Stimulated activated naive CD8-positive, alpha-beta T cell treated with anti-CD3 and anti-CD28 coated beads, Interleukin-15, amount 100 ng/mL, for 72 hours (primary cell): ENCODE data around the gene HLA-DMB.

Experiments used
- ATAC-seq: fragments of 150-1000 bp; cut with Tn5 transposase; 2 replicates; pipeline ENCODE4 v1.10.0; 2021; ENCODE audit warnings: mild to moderate bottlenecking, moderate library complexity
- DNase-seq, 2 donors: peaks; one replicate each; pipeline ENCODE4 v3.0.0; 2021 to 2022
- H3K27ac Mint-ChIP-seq, 2 donors: one replicate each; pipeline ENCODE4 v1.8.0; 2022; ENCODE audit warnings: mild to moderate bottlenecking in 2 of 2, mixed read lengths in 2 of 2, moderate library complexity in 2 of 2
- H3K27me3 Mint-ChIP-seq: one replicate; pipeline ENCODE4 v1.8.0; 2022; ENCODE audit warnings: mixed read lengths
- H3K4me1 Mint-ChIP-seq: one replicate; pipeline ENCODE4 v1.8.0; 2022; ENCODE audit warnings: mild to moderate bottlenecking, mixed read lengths
- H3K4me3 Mint-ChIP-seq, 2 donors: one replicate each; pipeline ENCODE4 v1.8.0; 2022; ENCODE audit warnings: mild to moderate bottlenecking in 2 of 2, mixed read lengths in 2 of 2, moderate library complexity in 1 of 2
- H3K9me3 Mint-ChIP-seq, 2 donors: one replicate each; pipeline ENCODE4 v1.8.0; 2022; ENCODE audit warnings: mixed read lengths in 2 of 2

Gene HLA-DMB

DNA sequence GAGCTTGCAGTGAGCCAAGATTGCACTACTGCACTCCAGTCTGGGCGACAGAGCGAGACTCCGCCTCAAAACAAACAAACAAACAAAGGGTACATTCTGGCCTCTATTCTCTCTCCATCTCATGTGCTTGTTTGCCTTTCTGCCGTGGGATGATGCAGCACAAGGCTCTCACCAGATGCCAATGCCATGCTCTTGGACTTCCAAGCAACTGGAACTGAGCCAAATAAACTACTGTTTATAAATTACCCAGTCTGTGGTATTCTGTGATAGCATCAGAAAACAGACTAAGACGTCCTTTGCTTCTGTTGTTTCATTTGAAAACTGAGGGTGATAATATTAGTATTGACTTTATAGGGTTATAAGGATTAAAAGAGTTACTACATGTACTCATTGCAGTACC is 23.9 kb upstream of the HLA-DMB start:
- H3K27ac Mint-ChIP-seq, result no peak overlapping the region
- peaks cover 61% of the 10 kb centered on the region for H3K4me1 Mint-ChIP-seq
- ATAC-seq, result no peak

DNA sequence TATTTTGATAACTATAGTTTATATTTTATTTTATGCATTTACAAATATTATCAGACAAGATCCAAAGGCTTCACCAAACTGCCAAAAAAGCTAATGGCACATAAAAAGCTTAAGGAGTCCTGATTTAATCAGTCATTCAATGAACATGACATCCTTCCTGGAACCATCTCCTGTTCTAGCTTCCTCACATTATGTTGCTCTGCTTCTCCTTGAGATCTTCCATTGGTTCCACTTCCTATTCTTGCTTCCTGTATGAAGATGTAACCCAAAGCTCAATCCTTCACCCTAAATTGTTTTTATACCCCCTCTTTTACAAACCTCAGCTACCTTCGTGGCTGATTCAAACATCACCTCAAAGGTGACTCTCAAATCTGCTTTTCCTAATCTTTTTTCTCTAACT is 23.0 kb upstream of the HLA-DMB start:
- DNase-seq, result no peak
- Mint-ChIP-seq H3K9me3 (no peaks in the 10 kb centered on the region), H3K27me3 (no peaks in the 10 kb centered on the region), H3K27ac (no peak overlapping the region), H3K4me3 (peak overlapping the region in 1 of 2 donors; percentile 3), H3K4me1 (peaks cover 61% of the 10 kb centered on the region)
- ATAC-seq, result no peak

More for the DNA sequence above, 23.9 kb upstream of the HLA-DMB start:
- Mint-ChIP-seq H3K27me3 (no peaks in the 10 kb centered on the region), H3K4me3 (no peak overlapping the region), H3K9me3 (no peaks in the 10 kb centered on the region)
- DNase-seq, result no peak

DNA sequence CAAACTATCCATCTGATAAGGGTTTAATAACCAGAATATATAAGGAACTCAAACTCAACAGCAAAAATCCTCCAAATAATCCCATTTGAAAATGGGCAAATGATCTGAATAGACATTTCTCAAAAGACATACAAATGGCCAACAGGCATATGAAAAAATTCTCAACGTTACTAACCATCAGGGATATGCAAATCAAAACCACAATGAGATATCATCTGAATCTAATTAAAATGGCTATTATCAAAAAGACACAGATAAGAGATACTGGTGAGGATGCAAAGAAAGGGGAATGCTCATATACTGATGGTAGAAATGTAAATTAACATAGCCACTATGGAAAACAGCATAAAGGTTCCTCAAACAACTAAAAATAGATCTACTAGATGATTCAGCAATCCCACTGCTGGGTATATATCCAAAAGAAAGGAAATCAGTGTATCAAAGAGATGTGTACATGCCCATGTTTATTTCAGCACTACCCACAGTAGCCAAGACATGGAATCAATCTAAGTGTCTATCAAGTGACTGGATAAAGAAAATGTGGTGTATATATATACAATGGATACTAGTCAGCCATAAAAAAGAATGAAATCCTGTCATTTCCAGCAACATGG is 21.5 kb upstream of the HLA-DMB start:
- Mint-ChIP-seq H3K4me3 (no peak overlapping the region), H3K9me3 (no peaks in the 10 kb centered on the region), H3K27ac (no peak overlapping the region), H3K4me1 (peaks cover 67% of the 10 kb centered on the region), H3K27me3 (no peaks in the 10 kb centered on the region)
- no peak for DNase-seq
- ATAC-seq, result no peak

DNA sequence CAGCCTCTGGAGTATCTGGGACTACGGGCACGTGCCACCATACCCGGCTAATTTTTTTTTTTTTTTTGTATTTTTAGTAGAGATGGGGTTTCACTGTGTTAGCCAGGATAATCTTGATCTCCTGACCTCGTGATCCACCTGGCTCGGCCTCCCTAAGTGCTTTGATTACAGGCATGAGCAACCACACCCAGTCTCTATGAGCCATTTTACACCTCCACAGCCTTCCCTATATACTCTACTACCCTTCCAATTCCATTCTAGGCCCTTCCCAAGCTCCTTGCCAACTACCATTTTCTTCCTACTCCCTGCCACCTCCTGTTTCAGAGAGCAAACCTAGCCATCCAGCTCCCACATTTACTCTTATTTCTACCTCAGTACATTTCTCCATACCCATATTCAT is 19.7 kb upstream of the HLA-DMB start:
- H3K9me3 Mint-ChIP-seq, result no peaks in the 10 kb centered on the region
- H3K27me3 Mint-ChIP-seq, result no peaks in the 10 kb centered on the region
- no peak overlapping the region for H3K27ac Mint-ChIP-seq
- H3K4me1 Mint-ChIP-seq, result peaks cover 65% of the 10 kb centered on the region
- DNase-seq (no peak), ATAC-seq (no peak)
- no peak overlapping the region for H3K4me3 Mint-ChIP-seq

DNA sequence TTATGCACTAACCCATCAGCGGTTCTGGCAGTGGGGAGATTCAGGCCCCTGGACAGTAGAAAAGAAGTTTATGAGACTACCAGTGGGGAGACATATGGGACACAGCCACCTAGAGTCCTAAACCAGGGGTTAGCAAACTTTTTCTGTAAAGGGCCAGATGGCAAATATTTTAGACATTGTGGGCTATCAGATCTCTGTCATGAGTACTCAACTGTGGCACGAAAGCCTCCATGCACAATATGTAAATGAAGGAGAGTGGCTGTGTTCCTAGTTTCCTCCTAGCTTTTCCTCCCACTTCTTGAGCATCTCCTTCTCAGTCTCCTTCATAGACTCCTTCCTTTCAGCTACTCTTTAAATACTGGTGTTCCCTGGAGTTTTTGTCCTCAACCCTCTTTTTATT is 15.3 kb upstream of the HLA-DMB start:
- H3K4me3 Mint-ChIP-seq, result no peak overlapping the region
- DNase-seq (no peak), ATAC-seq (no peak)
- no peak overlapping the region for H3K27ac Mint-ChIP-seq
- peaks cover 64% of the 10 kb centered on the region for H3K4me1 Mint-ChIP-seq
- no peaks in the 10 kb centered on the region for H3K27me3 Mint-ChIP-seq
- H3K9me3 Mint-ChIP-seq, result no peaks in the 10 kb centered on the region

DNA sequence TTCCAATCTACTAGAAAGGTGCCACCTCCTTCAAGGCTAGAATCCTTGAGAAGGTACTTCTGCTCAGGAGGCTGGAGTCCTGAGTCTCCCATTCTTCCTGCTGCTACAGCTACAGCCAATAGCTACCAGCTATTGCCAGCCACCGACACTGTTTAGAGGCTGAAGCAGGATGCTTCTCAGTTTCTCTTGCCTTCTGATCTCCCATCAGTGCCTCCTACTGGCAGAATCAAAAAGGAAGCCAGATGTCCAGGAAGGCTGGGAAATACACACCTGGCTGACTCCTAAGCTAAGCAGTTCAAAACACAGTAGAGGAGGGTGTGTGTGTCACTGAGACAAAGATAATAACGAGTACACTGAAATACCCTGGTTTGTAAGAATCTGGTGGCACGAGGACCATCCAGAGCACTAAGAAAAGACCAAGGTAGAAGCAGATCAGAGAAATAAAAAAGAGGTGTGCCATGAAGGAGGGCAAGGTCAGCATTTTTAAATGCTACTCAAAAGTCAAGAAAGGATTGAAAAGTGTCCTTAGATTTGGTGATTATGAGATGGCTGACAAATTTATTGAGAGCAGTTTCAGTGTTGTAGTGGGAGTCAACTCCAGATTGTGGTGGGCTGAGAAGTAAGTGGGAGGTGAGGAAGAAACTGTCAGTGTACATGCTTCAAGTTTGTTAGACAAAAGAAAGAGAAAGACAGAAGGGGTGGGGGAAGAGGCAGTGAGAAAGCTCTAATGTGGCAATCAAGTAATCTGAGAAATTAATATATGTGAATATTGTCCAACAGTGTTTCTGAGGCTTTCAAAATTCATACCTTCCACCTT is 14.4 kb upstream of the HLA-DMB start:
- Mint-ChIP-seq H3K27ac (peak overlapping the region in 1 of 2 donors; percentile 54), H3K27me3 (no peaks in the 10 kb centered on the region), H3K9me3 (no peaks in the 10 kb centered on the region), H3K4me3 (peak overlapping the region; percentile 5 to 56), H3K4me1 (peaks cover 60% of the 10 kb centered on the region)
- peak; percentile 24 for ATAC-seq
- DNase-seq, result peak in 1 of 2 donors; percentile 38

DNA sequence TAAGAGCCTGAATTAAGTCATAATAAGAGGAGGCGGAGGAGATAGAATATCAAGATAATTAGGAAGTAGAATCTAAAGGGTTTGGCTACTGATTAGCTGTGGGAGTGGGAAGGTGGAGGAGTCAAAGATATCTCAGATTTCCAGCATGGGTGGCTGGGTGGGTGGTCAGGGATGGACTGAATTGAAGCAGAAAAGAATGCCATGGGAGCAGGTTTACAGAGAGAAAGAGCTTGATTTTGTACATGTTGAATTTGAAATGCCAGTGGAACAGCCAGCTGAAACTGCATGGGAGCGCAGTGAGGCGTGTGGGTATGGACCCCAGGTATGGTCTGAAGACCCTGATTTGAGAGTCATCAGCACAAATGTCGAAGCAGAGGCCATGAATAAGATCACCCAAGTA is 13.4 kb upstream of the HLA-DMB start:
- Mint-ChIP-seq H3K27me3 (no peaks in the 10 kb centered on the region), H3K9me3 (no peaks in the 10 kb centered on the region), H3K27ac (no peak overlapping the region), H3K4me1 (peaks cover 70% of the 10 kb centered on the region), H3K4me3 (peak overlapping the region in 1 of 2 donors; percentile 23)
- DNase-seq, result no peak
- ATAC-seq, result no peak

DNA sequence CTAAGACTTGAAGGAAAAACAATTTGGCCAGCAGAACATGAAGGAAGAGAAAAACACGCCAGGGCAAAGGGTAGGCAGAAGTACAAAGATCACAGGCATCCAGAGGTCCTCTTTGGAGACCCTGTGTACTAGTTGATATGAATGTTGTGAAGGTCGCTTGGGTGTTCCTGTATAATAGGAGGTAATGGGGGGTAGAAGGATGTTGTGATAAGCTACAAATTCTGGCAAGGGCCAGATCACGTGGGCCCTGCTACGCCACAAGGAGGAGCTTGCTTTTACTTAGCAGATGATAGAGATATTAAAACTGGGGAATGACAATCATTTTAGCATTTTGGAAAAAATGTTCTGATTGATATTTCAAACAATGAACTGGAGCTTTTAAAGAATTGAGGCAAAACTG is 12.9 kb upstream of the HLA-DMB start:
- Mint-ChIP-seq H3K4me1 (peaks cover 74% of the 10 kb centered on the region), H3K27ac (no peak overlapping the region), H3K4me3 (peak overlapping the region in 1 of 2 donors; percentile 23), H3K9me3 (no peaks in the 10 kb centered on the region), H3K27me3 (no peaks in the 10 kb centered on the region)
- ATAC-seq (no peak), DNase-seq (no peak)

DNA sequence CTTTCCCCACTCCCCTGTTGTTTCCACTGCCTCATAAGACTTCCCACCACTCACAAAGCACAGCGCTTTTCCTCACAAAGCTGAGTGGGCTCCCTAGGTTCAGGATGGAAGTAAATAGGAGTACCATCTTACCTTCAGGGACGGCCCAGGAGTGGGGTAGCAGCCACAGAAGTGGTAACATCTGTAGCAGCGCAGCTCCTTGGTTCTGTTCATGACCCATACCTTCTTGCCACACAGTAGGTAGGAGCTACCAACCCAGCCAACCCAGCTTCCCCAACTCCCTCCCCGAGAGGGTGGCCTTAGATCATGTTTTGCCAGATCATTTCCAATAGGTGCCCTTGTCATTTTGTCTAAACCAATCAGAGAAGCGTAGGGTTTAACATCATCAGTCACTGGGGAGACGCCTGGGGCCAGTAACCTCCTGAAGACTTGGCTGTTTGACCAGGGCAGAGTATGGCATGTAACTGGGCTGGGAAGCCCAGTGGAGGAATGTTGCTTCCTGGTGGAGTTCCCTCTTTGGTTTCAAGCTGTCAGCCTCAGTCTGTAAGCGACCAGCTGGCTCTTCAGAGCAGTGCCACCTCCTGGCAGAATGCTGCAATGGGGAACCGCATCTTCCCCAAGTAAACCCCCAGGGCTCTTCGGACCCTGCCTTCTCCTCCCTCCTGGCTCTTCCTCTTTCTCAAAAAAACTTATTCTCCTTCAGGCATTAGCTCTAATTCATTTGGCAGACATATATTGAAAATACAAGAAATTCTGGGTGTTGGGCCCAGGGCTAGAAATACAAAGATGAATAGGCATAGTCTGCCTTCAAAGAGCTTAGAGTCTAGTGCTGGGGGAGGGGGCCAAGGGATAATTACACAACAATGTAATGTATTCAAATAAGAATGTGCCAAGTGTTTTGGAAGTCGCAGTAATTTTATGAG is 12.2 kb upstream of the HLA-DMB start, which contains the start of gene HLA-DMA:
HLA-DMA (minus strand) TSS at position 281 of the 923 bp plus-strand sequence; CDS start at position 220, 61 bp downstream.
- Mint-ChIP-seq H3K27ac (peak within 1 kb of the TSS in 1 of 2 donors; percentile 86), H3K27me3 (no peaks in the 10 kb centered on the region), H3K4me1 (peaks cover 80% of the 10 kb centered on the region), H3K4me3 (peak within 1 kb of the TSS; percentile 74 to 82), H3K9me3 (no peaks in the 10 kb centered on the region)
- ATAC-seq, result peak; percentile 98
- DNase-seq, result peak; percentile 69 to 78

DNA sequence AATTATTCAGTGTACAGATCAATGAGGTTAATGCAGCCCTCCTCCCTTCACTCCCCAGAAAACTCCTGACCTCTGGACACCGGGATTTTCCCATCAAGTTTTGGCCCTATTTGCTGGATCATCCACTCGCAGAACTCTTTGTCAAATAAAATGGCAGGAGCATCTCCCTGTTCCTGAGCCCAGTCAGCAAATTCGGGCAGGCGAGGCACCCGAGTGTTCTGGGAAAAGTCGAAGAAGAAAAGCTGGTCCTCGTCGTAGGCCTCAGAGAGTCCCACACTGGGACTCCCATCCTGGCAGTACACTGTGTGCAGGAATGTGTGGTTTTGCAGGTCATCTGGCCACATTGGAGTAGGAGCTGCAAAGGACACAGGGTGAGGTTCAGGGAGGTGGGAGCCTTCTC is 9.6 kb upstream of the HLA-DMB start:
- ATAC-seq (no peak), DNase-seq (no peak)
- Mint-ChIP-seq H3K4me1 (peaks cover 86% of the 10 kb centered on the region), H3K27me3 (no peaks in the 10 kb centered on the region), H3K27ac (no peak overlapping the region), H3K4me3 (no peak overlapping the region), H3K9me3 (no peaks in the 10 kb centered on the region)

DNA sequence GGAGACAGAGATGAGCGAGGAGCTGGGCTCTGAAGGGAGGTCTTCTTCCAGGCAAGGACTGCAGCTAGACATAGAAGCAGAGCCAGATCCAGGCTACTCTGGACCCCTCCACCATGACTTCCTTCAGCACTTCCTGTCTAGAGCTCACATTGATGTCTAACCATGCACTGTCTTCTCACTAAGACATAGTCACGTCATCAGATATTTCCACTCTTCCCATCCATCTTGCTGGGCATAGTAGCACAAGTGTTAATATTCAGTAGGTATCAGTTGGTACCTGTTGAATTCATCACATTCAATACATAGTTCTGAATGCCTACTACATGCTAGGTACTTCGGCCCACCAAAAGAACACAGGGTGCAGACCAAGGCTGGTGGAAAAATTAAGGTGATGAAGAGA is 9.2 kb upstream of the HLA-DMB start:
- Mint-ChIP-seq H3K4me1 (peaks cover 86% of the 10 kb centered on the region), H3K9me3 (no peaks in the 10 kb centered on the region), H3K27ac (no peak overlapping the region), H3K4me3 (no peak overlapping the region), H3K27me3 (no peaks in the 10 kb centered on the region)
- ATAC-seq, result no peak
- DNase-seq, result no peak

DNA sequence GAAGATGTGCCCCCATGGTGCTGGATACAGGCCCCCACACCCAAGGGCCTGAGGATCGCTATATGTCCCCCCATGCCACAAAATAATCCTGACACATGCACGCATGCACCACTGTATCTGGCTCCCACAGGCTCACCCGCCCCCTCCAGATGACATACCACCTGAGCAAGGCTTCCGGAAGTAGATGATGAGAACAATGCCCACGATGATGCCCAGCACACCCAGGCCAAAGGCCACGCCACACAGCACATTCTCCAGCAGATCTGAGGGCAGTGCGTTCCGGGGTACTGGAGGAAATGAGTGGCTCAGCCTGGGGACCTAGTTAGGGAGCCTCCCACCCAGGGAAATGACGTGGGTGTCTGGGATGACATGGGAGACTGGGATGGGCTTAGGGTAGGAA is 8.3 kb upstream of the HLA-DMB start:
- H3K9me3 Mint-ChIP-seq, result no peaks in the 10 kb centered on the region
- H3K27ac Mint-ChIP-seq, result peak overlapping the region in 1 of 2 donors; percentile 60
- H3K4me1 Mint-ChIP-seq, result peaks cover 86% of the 10 kb centered on the region
- H3K4me3 Mint-ChIP-seq, result no peak overlapping the region
- no peak for DNase-seq
- H3K27me3 Mint-ChIP-seq, result no peaks in the 10 kb centered on the region
- ATAC-seq, result no peak

DNA sequence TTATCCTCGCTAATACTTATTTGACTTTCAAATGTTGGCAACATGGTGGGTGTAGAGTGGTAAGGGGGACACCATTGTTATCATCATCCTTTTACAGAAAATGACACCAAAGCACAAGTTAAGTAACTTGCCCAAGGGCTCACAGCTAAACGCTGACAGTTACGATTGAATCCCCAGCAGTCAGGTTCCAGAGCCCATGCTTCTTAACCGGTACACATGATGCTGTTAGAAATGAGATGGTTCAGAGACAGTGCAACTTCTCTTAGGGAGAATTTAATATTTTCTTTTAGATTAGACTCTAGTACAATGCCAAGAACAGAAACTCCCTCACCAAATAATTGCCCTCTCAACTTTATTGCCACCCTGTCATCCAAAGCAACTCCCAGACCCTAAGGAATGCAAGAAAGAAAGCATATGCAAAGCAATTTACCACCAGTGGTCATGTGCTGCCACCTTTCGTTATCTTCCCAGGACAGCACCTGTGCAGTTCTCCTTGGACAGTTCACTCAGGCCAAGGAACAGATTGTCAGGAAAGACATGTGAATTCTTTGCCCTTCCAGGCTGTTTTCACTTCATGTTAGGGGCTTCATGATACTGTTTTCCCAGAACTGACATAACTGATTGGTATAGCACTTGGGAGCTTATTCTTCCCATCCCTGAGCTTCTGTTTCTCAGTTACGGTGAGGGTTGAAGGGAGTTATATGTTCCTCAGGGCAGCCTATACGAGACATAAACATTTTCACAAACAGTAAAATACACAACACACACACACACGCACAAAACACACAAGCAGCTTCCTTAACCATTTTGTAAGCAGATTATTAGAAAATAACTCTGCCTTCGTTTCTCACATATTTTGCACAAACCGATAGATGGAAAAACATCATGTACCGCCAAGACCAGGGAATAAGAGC is 7.0 kb upstream of the HLA-DMB start:
- no peaks in the 10 kb centered on the region for H3K27me3 Mint-ChIP-seq
- H3K4me3 Mint-ChIP-seq, result no peak overlapping the region
- DNase-seq, result peak in 1 of 2 donors; percentile 24
- H3K27ac Mint-ChIP-seq, result no peak overlapping the region
- no peak for ATAC-seq
- no peaks in the 10 kb centered on the region for H3K9me3 Mint-ChIP-seq
- peaks cover 86% of the 10 kb centered on the region for H3K4me1 Mint-ChIP-seq

DNA sequence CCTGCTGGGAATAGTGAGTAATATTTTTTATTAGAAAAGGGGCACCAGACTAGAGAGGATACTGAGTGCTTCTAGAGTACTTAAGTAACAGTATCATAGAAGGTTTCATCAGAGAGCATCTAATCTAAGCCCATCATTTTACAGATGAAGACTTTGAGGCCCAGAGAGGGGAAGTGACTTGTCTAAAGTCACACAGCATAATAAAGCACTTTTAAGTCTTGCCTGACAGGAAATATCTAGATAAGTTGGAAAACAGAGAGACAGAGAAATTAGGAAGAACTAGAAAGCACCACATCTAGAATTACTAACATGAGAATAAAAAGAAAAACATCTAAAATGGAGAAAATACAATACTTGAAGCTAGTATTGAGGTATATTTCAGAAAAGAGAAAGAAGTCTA is 6.1 kb upstream of the HLA-DMB start:
- ATAC-seq, result no peak
- no peak for DNase-seq
- Mint-ChIP-seq H3K27ac (no peak overlapping the region), H3K4me1 (peaks cover 87% of the 10 kb centered on the region), H3K27me3 (no peaks in the 10 kb centered on the region), H3K9me3 (no peaks in the 10 kb centered on the region), H3K4me3 (no peak overlapping the region)

DNA sequence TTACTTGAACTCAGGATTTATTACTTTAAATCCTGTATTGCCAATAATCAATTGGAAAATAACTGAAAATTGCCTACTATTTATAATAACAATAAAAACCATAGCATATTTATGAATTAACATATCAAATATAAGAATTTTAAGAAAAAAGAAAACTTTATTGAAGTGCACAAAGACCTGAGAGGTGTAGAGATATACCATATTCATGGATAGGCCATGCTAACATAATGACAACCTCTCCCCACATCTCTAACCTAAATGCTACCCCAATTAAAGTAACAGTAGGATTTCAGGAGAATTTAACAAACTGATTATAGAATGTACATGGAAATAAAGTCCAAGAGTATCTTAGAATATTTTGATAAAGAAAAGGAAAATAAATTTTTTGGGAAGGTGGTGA is 5.1 kb upstream of the HLA-DMB start:
- Mint-ChIP-seq H3K27me3 (no peaks in the 10 kb centered on the region), H3K27ac (peak overlapping the region in 1 of 2 donors; percentile 44), H3K9me3 (no peaks in the 10 kb centered on the region), H3K4me1 (peaks cover 97% of the 10 kb centered on the region), H3K4me3 (peak overlapping the region; percentile 38 to 89)
- no peak for DNase-seq
- no peak for ATAC-seq
